GM21825 (cell line): ENCODE measurements around the gene C1orf94.

Experiments
- ATAC-seq: cut with Tn5 transposase; IDR thresholded peaks from one replicate; pipeline ENCODE4 v1.9.1; 2021; ENCODE audit warnings: mild to moderate bottlenecking, moderate library complexity; ENCODE audit not compliant: unreplicated experiment

The C1orf94 gene

GRCh38 chr1:34176830-34177603, at the start of gene C1orf94:
C1orf94 (plus strand) TSS chr1:34176907; CDS start chr1:34177790, 883 bp downstream.
- ATAC-seq, result no peak

GRCh38 chr1:34127006-34128000, 49.4 kb upstream of the C1orf94 start:
- no peak for ATAC-seq

GRCh38 chr1:34128186-34128889, 48.4 kb upstream of the C1orf94 start:
- no peak for ATAC-seq

- ATAC-seq, result no peak
These were observed 47.1 kb upstream of the C1orf94 start for GRCh38 chr1:34129630-34130029.

GRCh38 chr1:34130306-34130705, 46.4 kb upstream of the C1orf94 start:
- no peak for ATAC-seq

- no peak for ATAC-seq
These were observed 45.1 kb upstream of the C1orf94 start for GRCh38 chr1:34131396-34132160.

GRCh38 chr1:34132161-34132420, 44.6 kb upstream of the C1orf94 start:
- ATAC-seq, result no peak

GRCh38 chr1:34137411-34137810, 39.3 kb upstream of the C1orf94 start:
- ATAC-seq, result no peak

- ATAC-seq, result no peak
These were observed 36.6 kb upstream of the C1orf94 start for GRCh38 chr1:34140011-34140676.

GRCh38 chr1:34143975-34144374, 32.7 kb upstream of the C1orf94 start:
- ATAC-seq, result no peak

- no peak for ATAC-seq
These were observed 31.9 kb upstream of the C1orf94 start for GRCh38 chr1:34144766-34145165.

GRCh38 chr1:34147301-34147700, 29.4 kb upstream of the C1orf94 start:
- no peak for ATAC-seq

- no peak for ATAC-seq
These were observed 27.2 kb upstream of the C1orf94 start for GRCh38 chr1:34149501-34149900.

GRCh38 chr1:34153246-34153645, 23.5 kb upstream of the C1orf94 start:
- ATAC-seq, result no peak

GRCh38 chr1:34155860-34156259, 20.8 kb upstream of the C1orf94 start:
- no peak for ATAC-seq

GRCh38 chr1:34156739-34157138, 20.0 kb upstream of the C1orf94 start:
- ATAC-seq, result no peak

GRCh38 chr1:34162852-34163766, 13.6 kb upstream of the C1orf94 start:
- peak; percentile 46 for ATAC-seq

- no peak for ATAC-seq
These were observed 12.6 kb upstream of the C1orf94 start for GRCh38 chr1:34163792-34164731.
